GM23248 (cell line): Measurements from ENCODE around the gene WDR46. TPM values are rescaled to one million over a fixed set of nuclear protein-coding genes. Genes with fewer than 3 reads are reported as not detected.
"Not testable (repeated sequence)": the region's sequence is repeated elsewhere in the genome, so short reads cannot be mapped to it uniquely, and the experiment has no call there.

Source experiments
- DNase-seq: peaks from one replicate; pipeline ENCODE4 v3.0.0-alpha.2; 2015
- H2AFZ ChIP-seq: fragments of 200-600 bp; sonication (generic); 2 replicates; pipeline ENCODE4 v1.6.1; 2016; ENCODE audit warnings: antibody characterized with exemption
- H3F3A ChIP-seq: fragments of 200-600 bp; sonication (generic); 2 replicates; pipeline ENCODE4 v1.6.1; 2016; ENCODE audit warnings: mild to moderate bottlenecking, antibody characterized with exemption, mixed run types; ENCODE audit not compliant: insufficient read depth
- H3K27ac ChIP-seq: fragments of 200-600 bp; sonication (generic); 2 replicates; pipeline ENCODE4 v1.5.1; 2016; ENCODE audit warnings: mild to moderate bottlenecking
- H3K27me3 ChIP-seq: fragments of 200-600 bp; sonication (generic); replicated peaks from 2 replicates; pipeline ENCODE4 v1.6.1; 2016; ENCODE audit warnings: mild to moderate bottlenecking; ENCODE audit not compliant: insufficient read depth
- H3K36me3 ChIP-seq: fragments of 200-600 bp; sonication (generic); 2 replicates; pipeline ENCODE4 v1.6.1; 2016; ENCODE audit warnings: low read depth, mild to moderate bottlenecking
- H3K4me1 ChIP-seq: fragments of 200-600 bp; sonication (generic); 2 replicates; pipeline ENCODE4 v1.6.1; 2016; ENCODE audit warnings: mild to moderate bottlenecking; ENCODE audit not compliant: insufficient read depth
- H3K4me2 ChIP-seq: fragments of 200-600 bp; sonication (generic); one replicate; pipeline ENCODE4 v1.6.1; 2016; ENCODE audit warnings: mild to moderate bottlenecking; ENCODE audit not compliant: unreplicated experiment
- H3K4me3 ChIP-seq: fragments of 200-600 bp; sonication (generic); 2 replicates; pipeline ENCODE4 v1.5.1; 2016; ENCODE audit warnings: mild to moderate bottlenecking
- H3K79me2 ChIP-seq: fragments of 200-600 bp; sonication (generic); 2 replicates; pipeline ENCODE4 v1.6.1; 2016; ENCODE audit warnings: mild to moderate bottlenecking; ENCODE audit not compliant: insufficient read depth
- H3K9ac ChIP-seq: fragments of 200-600 bp; sonication (generic); 2 replicates; pipeline ENCODE4 v1.6.1; 2016; ENCODE audit warnings: mild to moderate bottlenecking
- H3K9me2 ChIP-seq: fragments of 200-600 bp; sonication (generic); 2 replicates; pipeline ENCODE4 v1.6.1; 2016; ENCODE audit warnings: mixed run types, mild to moderate bottlenecking, moderate library complexity; ENCODE audit not compliant: insufficient read depth
- H3K9me3 ChIP-seq: fragments of 200-600 bp; sonication (generic); one replicate; pipeline ENCODE4 v1.6.1; 2017; ENCODE audit warnings: low read depth
- H4K20me1 ChIP-seq: fragments of 200-600 bp; sonication (generic); 2 replicates; pipeline ENCODE4 v1.6.0; 2016; ENCODE audit not compliant: insufficient read depth
- EZH2 ChIP-seq: fragments of 200-600 bp; sonication (generic); IDR thresholded peaks from 2 replicates; pipeline ENCODE4 v1.6.1; 2018; ENCODE audit warnings: antibody characterized with exemption, mild to moderate bottlenecking; ENCODE audit not compliant: insufficient read depth, poor library complexity, severe bottlenecking
- EZH2phosphoT487 ChIP-seq: fragments of 200-600 bp; sonication (generic); IDR thresholded peaks from 2 replicates; pipeline ENCODE4 v1.6.1; 2018; ENCODE audit warnings: antibody characterized with exemption, moderate library complexity, mild to moderate bottlenecking, low read depth; ENCODE audit not compliant: insufficient read depth
- WGBS, 2 experiments: methylation state at CpG; one replicate each; pipeline ENCODE4 v1.1.6; 2015 to 2017; ENCODE audit warnings: low lambda C conversion rate in 2 of 2, low coverage in 1 of 2; ENCODE audit errors: missing lambda C conversion rate in 2 of 2; 5-methylcytosine and 5-hydroxymethylcytosine counted together
- in situ Hi-C: fragments of 300-500 bp; cut with MboI; formaldehyde crosslinking; loops from 2 replicates; pipeline ENCODE4 v1.15.0; 2020
- polyA plus RNA-seq: library from polyadenylated mRNA; unstranded; fragments of >200 nt; fragmentation: Nextera tagmentation; extraction: Ambion mirVana; gene quantifications from 2 replicates; pipeline ENCODE4 v1.2.1, GENCODE V29; 2016
- total RNA-seq: library from RNA; depleted of rRNA; stranded (reverse); fragments of >200 nt; shearing (Covaris generic); gene quantifications from 2 replicates; pipeline ENCODE4 v1.2.3, GENCODE V29; 2014

Gene WDR46
- total and polyA plus RNA-seq, 2 experiments from 2014 or later: 64.4 to 79.4 TPM

GRCh38 chr6:33271468-33272274 lies 17.4 kb downstream of the WDR46 start, which contains the start of the genes RPS18 and VPS52:
TSS of gene RPS18 (plus strand) at chr6:33272075. CDS start at chr6:33272120, 45 bp downstream.
TSS of gene VPS52 (minus strand) at chr6:33271876. CDS start at chr6:33271675, 201 bp downstream.
- H3K79me2 ChIP-seq: peaks cover 73% of the 10 kb centered on the region
- in situ Hi-C loops: no loop called here

GRCh38 chr6:33271117-33271467 lies 17.9 kb downstream of the WDR46 start:
- DNase-seq: peak; percentile 55
- H3K79me2 ChIP-seq: peaks cover 72% of the 10 kb centered on the region
- in situ Hi-C loops: no loop called here
- H3K9me2 ChIP-seq: no peaks in the 10 kb centered on the region
- peak overlapping the region; percentile 79 for H3K4me3 ChIP-seq
- H3K4me2 ChIP-seq: peak overlapping the region; percentile 87
- peaks cover 33% of the 10 kb centered on the region for H3K4me1 ChIP-seq
- peak overlapping the region; percentile 88 for H3K9ac ChIP-seq
- no peak for TF ChIP-seq EZH2phosphoT487
- no peaks in the 10 kb centered on the region for H3K27me3 ChIP-seq
- H2AFZ ChIP-seq: peak overlapping the region; percentile 86
- H3K9me3 ChIP-seq: no peaks in the 10 kb centered on the region
- peak overlapping the region; percentile 81 for H3K27ac ChIP-seq
- H3F3A ChIP-seq: peaks cover 41% of the 10 kb centered on the region
- H4K20me1 ChIP-seq: peaks cover 4% of the 10 kb centered on the region; the same call in 1 of the 2 replicates
- 3 to 4% methylated on average over 7 of the region's 7 CpGs for WGBS, 2 experiments
- H3K36me3 ChIP-seq: peaks cover 47% of the 10 kb centered on the region

More at GRCh38 chr6:33271468-33272274, 17.4 kb downstream of the WDR46 start, which contains the start of the genes RPS18 and VPS52:
- DNase-seq: peak; percentile 99
- peak within 1 kb of the TSS; percentile 86 for H2AFZ ChIP-seq
- H3K27me3 ChIP-seq: no peaks in the 10 kb centered on the region
- no peaks in the 10 kb centered on the region for H3K9me3 ChIP-seq
- no peaks in the 10 kb centered on the region for H3K9me2 ChIP-seq
- H3K27ac ChIP-seq: peak within 1 kb of the TSS; percentile 81
- peaks cover 45% of the 10 kb centered on the region for H3K36me3 ChIP-seq
- 0 to 1% methylated on average over 48 of the region's 48 CpGs for WGBS, 2 experiments
- peak within 1 kb of the TSS; percentile 88 for H3K9ac ChIP-seq
- peaks cover 47% of the 10 kb centered on the region for H3F3A ChIP-seq
- peaks cover 39% of the 10 kb centered on the region for H3K4me1 ChIP-seq
- peak within 1 kb of the TSS; percentile 79 for H3K4me3 ChIP-seq
- peaks cover 4% of the 10 kb centered on the region; the same call in 1 of the 2 replicates for H4K20me1 ChIP-seq
- TF ChIP-seq EZH2phosphoT487: no peak
- TF ChIP-seq EZH2: no peak
- peak within 1 kb of the TSS; percentile 98 for H3K4me2 ChIP-seq

- in situ Hi-C loops: no loop called here
Measured at GRCh38 chr6:33264015-33264414, 25.0 kb downstream of the WDR46 start.

DNA sequence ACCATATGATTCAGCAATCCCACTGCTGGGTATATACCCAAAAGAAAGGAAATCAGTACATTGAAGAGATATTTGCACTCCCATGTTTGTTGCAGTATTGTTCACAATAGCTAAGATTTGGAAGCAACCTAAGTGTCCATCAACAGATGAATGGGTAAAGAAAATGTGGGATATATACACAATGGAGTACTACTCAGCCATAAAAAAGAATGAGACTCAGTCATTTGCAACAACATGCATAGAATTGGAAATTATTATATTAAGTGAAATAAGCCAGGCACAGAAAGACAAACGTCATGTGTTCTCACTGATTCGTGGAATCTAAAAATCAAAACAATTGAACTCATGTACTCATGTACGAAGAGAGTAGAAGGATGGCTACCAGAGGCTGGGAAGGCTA lies 26.5 kb downstream of the WDR46 start:
- H3K79me2 ChIP-seq, H3K27me3 ChIP-seq, H3K9me3 ChIP-seq, H2AFZ ChIP-seq, H3K27ac ChIP-seq, H4K20me1 ChIP-seq, H3K9ac ChIP-seq, H3K4me2 ChIP-seq, H3K9me2 ChIP-seq, in situ Hi-C loops, H3K4me3 ChIP-seq, DNase-seq: not testable (repeated sequence)
- Histone ChIP-seq H3F3A (peaks cover 28% of the 10 kb centered on the region; the same call in 1 of the 2 replicates), H3K4me1 (peaks cover 17% of the 10 kb centered on the region), H3K36me3 (peaks cover 20% of the 10 kb centered on the region; the same call in 1 of the 2 replicates)
- WGBS, 2 experiments: 93 to 99% methylated on average over 3 of the region's 3 CpGs

More at GRCh38 chr6:33264015-33264414, 25.0 kb downstream of the WDR46 start:
- no peak overlapping the region for H2AFZ ChIP-seq
- no peak overlapping the region for H3K4me3 ChIP-seq
- no peak for DNase-seq
- no peak overlapping the region for H3K27ac ChIP-seq
- H3K79me2 ChIP-seq: peaks cover 6% of the 10 kb centered on the region; the same call in 1 of the 2 replicates
- no peak overlapping the region for H3K4me2 ChIP-seq
- no peaks in the 10 kb centered on the region for H3K9me2 ChIP-seq
- H3F3A ChIP-seq: peaks cover 27% of the 10 kb centered on the region; the same call in 1 of the 2 replicates
- no peaks in the 10 kb centered on the region for H4K20me1 ChIP-seq
- no peaks in the 10 kb centered on the region for H3K9me3 ChIP-seq
- H3K9ac ChIP-seq: no peak overlapping the region
- peaks cover 22% of the 10 kb centered on the region; the same call in 1 of the 2 replicates for H3K36me3 ChIP-seq
- TF ChIP-seq EZH2 (no peak), EZH2phosphoT487 (no peak)
- H3K27me3 ChIP-seq: no peaks in the 10 kb centered on the region
- WGBS, 2 experiments: 93 to 94% methylated on average over 7 of the region's 7 CpGs
- peaks cover 17% of the 10 kb centered on the region for H3K4me1 ChIP-seq
